ENCODE measurements around the gene SLC35A2.
A peak's percentile ranks its signal among the peaks of the same experiment; 100 is the strongest.

SLC35A2 gene

GRCh38 chrX:48919360-48919841 is 8.0 kb upstream of the SLC35A2 start:
- Histone ChIP-seq H4K8ac (ENCODE audit: low read depth, low read length) (no peak overlapping the region), H3K79me1 (ENCODE audit: low read depth, low read length) (peaks cover 3% of the 10 kb centered on the region), H3K23ac (ENCODE audit: low read depth, low read length, poor library complexity) (no peak overlapping the region), H2BK15ac (ENCODE audit: low read length) (no peak overlapping the region), H2BK5ac (ENCODE audit: low read length) (no peak overlapping the region), H3K4ac (ENCODE audit: low read length) (no peak overlapping the region), H3K4me1 (ENCODE audit: control insufficient read depth in 2 of 2, insufficient read depth in 1 of 2, low read depth in 1 of 2, low read length in 2 of 2) (peaks cover 8 to 11% of the 10 kb centered on the region in 2 donors), H2AK5ac (ENCODE audit: low read depth, low read length) (no peak overlapping the region), H2BK12ac (ENCODE audit: low read length) (no peak overlapping the region), H3K4me2 (ENCODE audit: insufficient read depth, low read length, poor library complexity, severe bottlenecking) (peak overlapping the region; percentile 54), H3K9me3 (replicated peaks in 1 of 2; ENCODE audit: control insufficient read depth in 2 of 2, insufficient read depth in 1 of 2, low read depth in 1 of 2, low read length in 2 of 2) (no peaks in the 10 kb centered on the region), H2AFZ (ENCODE audit: low read length) (peak overlapping the region; percentile 57), H3K36me3 (replicated peaks in 1 of 2; ENCODE audit: control insufficient read depth in 2 of 2, insufficient read depth in 2 of 2, low read length in 2 of 2) (peaks cover 15 to 22% of the 10 kb centered on the region in 2 donors), H2BK120ac (ENCODE audit: low read depth, low read length) (no peak overlapping the region), H3K14ac (ENCODE audit: low read length) (no peak overlapping the region), H4K91ac (ENCODE audit: low read depth, low read length, poor library complexity) (no peak overlapping the region), H3K27ac (replicated peaks; ENCODE audit: low read length) (peak overlapping the region; percentile 57), H3K9ac (ENCODE audit: low read depth, low read length, poor library complexity) (no peak overlapping the region), H3K4me3 (ENCODE audit: low read length in 2 of 2) (peak overlapping the region; percentile 57 to 69), H3K18ac (ENCODE audit: low read length) (peak overlapping the region; percentile 57), H3K27me3 (ENCODE audit: control insufficient read depth in 3 of 3, insufficient read depth in 3 of 3, low read depth in 1 of 3, low read length in 3 of 3) (no peaks in the 10 kb centered on the region)
- no peak for DNase-seq (ENCODE audit: low spot score)
- no CpG with 5 or more reads among the region's 15 CpGs for WGBS, 2 donors (ENCODE audit: extremely low coverage in 2 of 2, insufficient read length in 2 of 2, insufficient replicate concordance in 1 of 2)

GRCh38 chrX:48918643-48919340 is 7.3 kb upstream of the SLC35A2 start, which contains the start of gene PIM2:
Gene PIM2, minus strand, starts transcription at chrX:48919024. Its CDS starts 190 bp downstream, at chrX:48918834.
- H3K79me1 ChIP-seq (ENCODE audit: low read depth, low read length): peaks cover 3% of the 10 kb centered on the region
- H3K4ac ChIP-seq (ENCODE audit: low read length): no peak within 1 kb of the TSS
- H3K9me3 ChIP-seq (replicated peaks in 1 of 2; ENCODE audit: control insufficient read depth in 2 of 2, insufficient read depth in 1 of 2, low read depth in 1 of 2, low read length in 2 of 2): no peaks in the 10 kb centered on the region
- H2AK5ac ChIP-seq (ENCODE audit: low read depth, low read length): peak within 1 kb of the TSS; percentile 52
- H2BK5ac ChIP-seq (ENCODE audit: low read length): no peak within 1 kb of the TSS
- DNase-seq (ENCODE audit: low spot score): peak; percentile 87
- peak within 1 kb of the TSS; percentile 55 for H3K23ac ChIP-seq (ENCODE audit: low read depth, low read length, poor library complexity)
- peak within 1 kb of the TSS; percentile 57 to 90 for H3K4me3 ChIP-seq (ENCODE audit: low read length in 2 of 2)
- peak within 1 kb of the TSS; percentile 64 for H3K4me2 ChIP-seq (ENCODE audit: insufficient read depth, low read length, poor library complexity, severe bottlenecking)
- WGBS, 2 donors (ENCODE audit: extremely low coverage in 2 of 2, insufficient read length in 2 of 2, insufficient replicate concordance in 1 of 2): no CpG with 5 or more reads among the region's 55 CpGs
- peak within 1 kb of the TSS; percentile 57 for H3K27ac ChIP-seq (replicated peaks; ENCODE audit: low read length)
- H2BK120ac ChIP-seq (ENCODE audit: low read depth, low read length): no peak within 1 kb of the TSS
- peak within 1 kb of the TSS; percentile 77 for H3K9ac ChIP-seq (ENCODE audit: low read depth, low read length, poor library complexity)
- peaks cover 9 to 22% of the 10 kb centered on the region in 2 donors for H3K36me3 ChIP-seq (replicated peaks in 1 of 2; ENCODE audit: control insufficient read depth in 2 of 2, insufficient read depth in 2 of 2, low read length in 2 of 2)
- H4K91ac ChIP-seq (ENCODE audit: low read depth, low read length, poor library complexity): no peak within 1 kb of the TSS
- H2AFZ ChIP-seq (ENCODE audit: low read length): peak within 1 kb of the TSS; percentile 79
- H2BK15ac ChIP-seq (ENCODE audit: low read length): no peak within 1 kb of the TSS
- H2BK12ac ChIP-seq (ENCODE audit: low read length): no peak within 1 kb of the TSS
- peaks cover 8 to 11% of the 10 kb centered on the region in 2 donors for H3K4me1 ChIP-seq (ENCODE audit: control insufficient read depth in 2 of 2, insufficient read depth in 1 of 2, low read depth in 1 of 2, low read length in 2 of 2)
- no peaks in the 10 kb centered on the region for H3K27me3 ChIP-seq (ENCODE audit: control insufficient read depth in 3 of 3, insufficient read depth in 3 of 3, low read depth in 1 of 3, low read length in 3 of 3)
- H3K18ac ChIP-seq (ENCODE audit: low read length): peak within 1 kb of the TSS; percentile 87
- no peak within 1 kb of the TSS for H3K14ac ChIP-seq (ENCODE audit: low read length)
- H4K8ac ChIP-seq (ENCODE audit: low read depth, low read length): no peak within 1 kb of the TSS

- H2BK12ac ChIP-seq (ENCODE audit: low read length): no peak overlapping the region
- H4K8ac ChIP-seq (ENCODE audit: low read depth, low read length): no peak overlapping the region
- H3K4me3 ChIP-seq (ENCODE audit: low read length in 2 of 2): peak overlapping the region; percentile 57 to 90
- H3K18ac ChIP-seq (ENCODE audit: low read length): peak overlapping the region; percentile 87
- no peaks in the 10 kb centered on the region for H3K27me3 ChIP-seq (ENCODE audit: control insufficient read depth in 3 of 3, insufficient read depth in 3 of 3, low read depth in 1 of 3, low read length in 3 of 3)
- H3K9me3 ChIP-seq (replicated peaks in 1 of 2; ENCODE audit: control insufficient read depth in 2 of 2, insufficient read depth in 1 of 2, low read depth in 1 of 2, low read length in 2 of 2): no peaks in the 10 kb centered on the region
- no peak overlapping the region for H2BK15ac ChIP-seq (ENCODE audit: low read length)
- no peak for DNase-seq (ENCODE audit: low spot score)
- no peak overlapping the region for H4K91ac ChIP-seq (ENCODE audit: low read depth, low read length, poor library complexity)
- H2BK120ac ChIP-seq (ENCODE audit: low read depth, low read length): no peak overlapping the region
- H2BK5ac ChIP-seq (ENCODE audit: low read length): no peak overlapping the region
- H2AK5ac ChIP-seq (ENCODE audit: low read depth, low read length): peak overlapping the region; percentile 52
- H3K79me1 ChIP-seq (ENCODE audit: low read depth, low read length): no peaks in the 10 kb centered on the region
- no CpG with 5 or more reads among the region's 23 CpGs for WGBS, 2 donors (ENCODE audit: extremely low coverage in 2 of 2, insufficient read length in 2 of 2, insufficient replicate concordance in 1 of 2)
- H3K4ac ChIP-seq (ENCODE audit: low read length): no peak overlapping the region
- H3K9ac ChIP-seq (ENCODE audit: low read depth, low read length, poor library complexity): peak overlapping the region; percentile 77
- H3K14ac ChIP-seq (ENCODE audit: low read length): no peak overlapping the region
- H3K36me3 ChIP-seq (replicated peaks in 1 of 2; ENCODE audit: control insufficient read depth in 2 of 2, insufficient read depth in 2 of 2, low read length in 2 of 2): peaks cover 4 to 17% of the 10 kb centered on the region in 2 donors
- H3K4me2 ChIP-seq (ENCODE audit: insufficient read depth, low read length, poor library complexity, severe bottlenecking): peak overlapping the region; percentile 64
- peaks cover 8 to 11% of the 10 kb centered on the region in 2 donors for H3K4me1 ChIP-seq (ENCODE audit: control insufficient read depth in 2 of 2, insufficient read depth in 1 of 2, low read depth in 1 of 2, low read length in 2 of 2)
- peak overlapping the region; percentile 55 for H3K23ac ChIP-seq (ENCODE audit: low read depth, low read length, poor library complexity)
- no peak overlapping the region for H3K27ac ChIP-seq (replicated peaks; ENCODE audit: low read length)
- H2AFZ ChIP-seq (ENCODE audit: low read length): peak overlapping the region; percentile 79
Observed at GRCh38 chrX:48918301-48918642, 6.8 kb upstream of the SLC35A2 start.

- H4K8ac ChIP-seq (ENCODE audit: low read depth, low read length): no peak overlapping the region
- no peak overlapping the region for H3K9ac ChIP-seq (ENCODE audit: low read depth, low read length, poor library complexity)
- no peaks in the 10 kb centered on the region for H3K27me3 ChIP-seq (ENCODE audit: control insufficient read depth in 3 of 3, insufficient read depth in 3 of 3, low read depth in 1 of 3, low read length in 3 of 3)
- H3K9me3 ChIP-seq (replicated peaks in 1 of 2; ENCODE audit: control insufficient read depth in 2 of 2, insufficient read depth in 1 of 2, low read depth in 1 of 2, low read length in 2 of 2): no peaks in the 10 kb centered on the region
- no peak overlapping the region for H2BK5ac ChIP-seq (ENCODE audit: low read length)
- peaks cover 0 to 16% of the 10 kb centered on the region in 2 donors for H3K36me3 ChIP-seq (replicated peaks in 1 of 2; ENCODE audit: control insufficient read depth in 2 of 2, insufficient read depth in 2 of 2, low read length in 2 of 2)
- no peak overlapping the region for H3K23ac ChIP-seq (ENCODE audit: low read depth, low read length, poor library complexity)
- H3K4ac ChIP-seq (ENCODE audit: low read length): no peak overlapping the region
- peak overlapping the region; percentile 57 to 90 for H3K4me3 ChIP-seq (ENCODE audit: low read length in 2 of 2)
- H2AK5ac ChIP-seq (ENCODE audit: low read depth, low read length): no peak overlapping the region
- H4K91ac ChIP-seq (ENCODE audit: low read depth, low read length, poor library complexity): no peak overlapping the region
- DNase-seq (ENCODE audit: low spot score): peak; percentile 90
- H2AFZ ChIP-seq (ENCODE audit: low read length): no peak overlapping the region
- no peak overlapping the region for H3K14ac ChIP-seq (ENCODE audit: low read length)
- H3K4me2 ChIP-seq (ENCODE audit: insufficient read depth, low read length, poor library complexity, severe bottlenecking): peak overlapping the region; percentile 64
- no peak overlapping the region for H2BK12ac ChIP-seq (ENCODE audit: low read length)
- no peak overlapping the region for H2BK15ac ChIP-seq (ENCODE audit: low read length)
- no CpG with 5 or more reads among the region's 27 CpGs for WGBS, 2 donors (ENCODE audit: extremely low coverage in 2 of 2, insufficient read length in 2 of 2, insufficient replicate concordance in 1 of 2)
- peak overlapping the region; percentile 51 for H3K27ac ChIP-seq (replicated peaks; ENCODE audit: low read length)
- H2BK120ac ChIP-seq (ENCODE audit: low read depth, low read length): no peak overlapping the region
- H3K4me1 ChIP-seq (ENCODE audit: control insufficient read depth in 2 of 2, insufficient read depth in 1 of 2, low read depth in 1 of 2, low read length in 2 of 2): peaks cover 8 to 11% of the 10 kb centered on the region in 2 donors
- no peak overlapping the region for H3K18ac ChIP-seq (ENCODE audit: low read length)
- no peaks in the 10 kb centered on the region for H3K79me1 ChIP-seq (ENCODE audit: low read depth, low read length)
Observed at GRCh38 chrX:48917139-48918001, 5.9 kb upstream of the SLC35A2 start.
